Posterior vena cava (tissue), 2 donors: Measurements from ENCODE around the gene PCBP1. TPM values are rescaled to one million over a fixed set of nuclear protein-coding genes. Genes with fewer than 3 reads are reported as not detected.
"Not testable (repeated sequence)": the region's sequence is repeated elsewhere in the genome, so short reads cannot be mapped to it uniquely, and the experiment has no call there.

Experiments
- DNase-seq: peaks from one replicate; pipeline ENCODE4 v3.0.0-alpha.2; 2020; ENCODE audit warnings: low spot score
- intact Hi-C, 2 donors: fragments of 100-400 bp; cut with DNase I; formaldehyde crosslinking; loops; one replicate each; pipeline versions ENCODE4 v1.14.1 to v1.14.2; 2022 to 2023
- long read RNA-seq, 2 donors: library from polyadenylated mRNA; unstranded; transcript quantifications; one replicate each; pipeline ENCODE4 v2.0.0, GENCODE V29; 2020 to 2021
- total RNA-seq, 2 donors: library from RNA; stranded (reverse); fragmentation: NEBNext Ultra II Directional; extraction: Animal tissue kit (Norgen Biotek cat#: 25700); gene quantifications; one replicate each; pipeline ENCODE4 v1.2.1, GENCODE V29; 2021
- donor health status: DM: yes; HTN: yes; CAD: no.
- donor health status: DM: yes; HTN: yes; CAD: no.

PCBP1 gene
- total RNA-seq: 100 to 1,000 TPM; 238 to 269 TPM
- long read RNA-seq, donor 1, transcript PCBP1-201 (1 exons, 1,750 nt): major isoform, 148 of 148 reads
- long read RNA-seq, donor 1, partial matches to known transcripts: 0 of 148 reads
- long read RNA-seq, donor 1, other reads (novel, unspliced or antisense): 0 of 148 reads
- long read RNA-seq, donor 2, transcript PCBP1-201 (1 exons, 1,750 nt): major isoform, 224 of 224 reads
- long read RNA-seq, donor 2, partial matches to known transcripts: 0 of 224 reads
- long read RNA-seq, donor 2, other reads (novel, unspliced or antisense): 0 of 224 reads

DNA sequence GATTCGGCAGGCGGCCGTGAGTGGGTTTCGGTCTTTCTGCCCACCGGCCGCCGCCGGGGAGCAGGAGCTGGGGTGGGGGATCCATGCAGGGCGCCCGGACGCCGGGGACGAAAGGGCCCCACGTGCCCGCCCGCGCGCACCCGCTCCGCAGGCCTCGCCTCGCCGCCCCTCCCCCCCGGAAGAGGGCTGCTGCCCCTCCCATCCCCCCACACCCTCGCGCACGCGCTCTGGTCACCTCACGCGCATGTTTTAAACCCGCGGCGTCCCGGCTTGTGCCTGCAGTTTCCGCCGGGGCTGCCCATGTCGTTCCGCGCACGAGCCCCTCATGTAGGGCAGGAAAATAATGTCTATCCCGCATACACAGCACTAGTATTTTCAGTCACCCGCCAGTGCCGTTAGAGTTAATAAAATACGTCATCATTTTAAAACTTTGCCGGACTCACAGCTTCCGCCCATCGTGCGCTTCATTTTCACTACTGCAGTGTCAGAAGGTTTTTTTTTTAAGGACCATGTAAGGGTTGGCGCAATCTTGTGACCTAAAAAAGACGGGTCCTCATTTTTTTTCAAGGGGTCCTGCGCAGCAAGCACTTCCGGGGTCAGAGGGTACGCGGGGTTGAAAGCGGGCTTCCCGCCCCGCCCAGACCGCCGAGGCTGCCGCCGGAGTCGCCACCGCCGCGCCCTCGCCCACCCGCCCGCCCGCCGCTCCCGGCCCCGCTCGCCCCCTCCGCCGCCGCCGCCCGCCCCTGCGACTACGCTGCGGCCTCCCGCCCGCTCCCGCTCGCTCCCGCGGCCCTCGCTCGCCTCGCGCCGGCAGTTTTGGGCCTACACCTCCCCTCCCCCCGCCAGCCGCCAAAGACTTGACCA, at the start of gene PCBP1:
Gene PCBP1, plus strand, starts transcription at position 640 of the 864 bp plus-strand sequence. CDS start 267 bp downstream, outside the sequence.
- intact Hi-C loops: loop anchor here (1.0 to 10.0 kb wide), 4 partner anchors 35 to 172 kb away; partner anchors contain the start of gene MXD1 (in 1 of the 2)
- peak; percentile 99 for DNase-seq

DNA sequence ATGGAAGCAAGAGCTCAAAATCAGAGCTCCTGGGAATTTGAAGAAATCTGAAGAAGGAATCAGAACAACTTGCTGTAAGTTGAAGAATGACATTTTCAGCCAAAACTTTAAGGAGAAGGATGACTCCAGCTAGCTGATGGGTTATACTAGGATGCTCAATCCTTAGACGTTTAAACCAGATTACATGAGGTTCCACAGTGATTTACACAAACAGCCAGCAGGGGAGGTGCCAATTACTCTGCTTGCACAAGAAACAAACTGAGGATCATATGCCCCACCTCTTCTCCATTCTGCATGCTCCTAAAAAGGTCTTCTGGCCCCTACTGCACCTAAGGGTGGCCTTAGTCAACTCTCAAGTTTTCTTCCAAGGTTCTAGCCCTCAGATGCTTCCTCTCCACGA, 47.9 kb upstream of the PCBP1 start:
- intact Hi-C loops: no loop called here

DNA sequence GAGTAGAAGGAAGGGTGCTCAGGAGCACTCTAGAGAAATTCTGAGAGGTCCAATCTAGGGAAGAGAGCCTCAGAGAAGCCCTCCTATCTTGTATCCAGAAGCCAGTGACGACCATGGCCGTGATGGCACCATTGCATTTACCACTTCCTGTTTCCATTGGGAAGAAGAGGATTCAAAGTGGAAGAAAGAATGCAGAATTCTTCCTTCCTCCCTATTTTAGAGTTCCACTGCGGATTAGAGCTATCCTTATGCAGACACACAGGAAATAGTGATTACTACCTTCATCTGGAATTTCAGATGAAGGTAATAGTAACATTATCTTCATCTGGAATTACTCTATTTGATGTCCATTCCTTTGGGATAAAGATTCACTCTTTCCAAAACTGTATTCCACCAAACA, 45.6 kb upstream of the PCBP1 start:
- intact Hi-C loops: loop anchor here in 1 of 2 donors (5.0 kb wide), 1 partner anchor 361 kb away; no protein-coding TSS in a partner anchor
- no peak for DNase-seq

More for the DNA sequence above, 47.9 kb upstream of the PCBP1 start:
- DNase-seq: no peak

DNA sequence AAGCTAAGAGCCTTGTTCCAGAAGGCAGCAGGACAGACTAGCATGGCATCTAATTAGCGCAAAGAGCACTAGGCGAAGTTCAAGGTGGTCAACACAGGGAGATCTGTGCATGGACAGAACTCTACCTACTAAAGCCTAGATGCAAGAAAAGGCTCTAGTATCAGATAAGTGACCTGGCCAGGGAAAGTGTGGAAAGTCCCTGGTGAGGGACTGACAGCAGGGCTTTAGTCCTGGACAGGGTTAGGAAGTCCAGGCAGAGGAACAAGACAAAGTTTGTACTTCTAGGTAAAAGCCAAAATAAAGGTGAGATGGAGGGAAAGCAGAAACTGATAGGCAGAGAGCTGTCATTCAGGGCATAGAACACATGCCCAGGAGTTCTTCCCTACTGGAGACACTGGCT, 45.0 kb upstream of the PCBP1 start:
- DNase-seq: no peak
- intact Hi-C loops: loop anchor here in 1 of 2 donors (5.0 kb wide), 1 partner anchor 360 kb away; no protein-coding TSS in a partner anchor

DNA sequence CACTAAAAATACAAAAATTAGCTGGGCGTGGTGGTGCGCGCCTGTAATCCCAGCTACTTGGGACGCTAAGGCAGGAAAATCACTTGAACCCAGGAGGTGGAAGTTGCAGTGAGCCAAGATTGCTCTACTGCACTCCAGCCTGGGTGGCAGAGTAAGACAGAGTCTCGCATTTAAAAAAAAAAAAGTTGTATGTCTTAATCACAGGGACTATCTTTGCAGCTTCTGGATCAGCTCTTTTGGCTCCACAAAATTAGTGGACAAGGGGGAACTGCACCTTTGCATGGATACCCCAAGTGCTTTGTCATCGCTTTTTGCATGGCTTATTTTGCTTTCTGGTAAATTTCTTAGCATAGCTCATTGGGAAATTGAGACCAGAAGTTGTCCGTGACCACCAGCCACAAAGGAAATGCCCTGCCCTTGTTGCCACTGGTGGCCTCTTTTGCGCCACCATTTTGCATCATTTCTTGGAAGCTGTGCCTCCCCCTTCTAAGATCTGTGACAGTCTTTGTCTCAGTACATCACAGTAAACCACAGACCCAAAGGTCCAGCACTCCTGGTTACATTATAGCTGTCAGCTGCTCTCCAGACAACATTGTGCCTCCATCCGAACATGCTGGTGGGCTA, 43.9 kb upstream of the PCBP1 start:
- DNase-seq: no peak
- intact Hi-C loops: loop anchor here in 1 of 2 donors (5.0 kb wide), 1 partner anchor 359 kb away; no protein-coding TSS in a partner anchor

DNA sequence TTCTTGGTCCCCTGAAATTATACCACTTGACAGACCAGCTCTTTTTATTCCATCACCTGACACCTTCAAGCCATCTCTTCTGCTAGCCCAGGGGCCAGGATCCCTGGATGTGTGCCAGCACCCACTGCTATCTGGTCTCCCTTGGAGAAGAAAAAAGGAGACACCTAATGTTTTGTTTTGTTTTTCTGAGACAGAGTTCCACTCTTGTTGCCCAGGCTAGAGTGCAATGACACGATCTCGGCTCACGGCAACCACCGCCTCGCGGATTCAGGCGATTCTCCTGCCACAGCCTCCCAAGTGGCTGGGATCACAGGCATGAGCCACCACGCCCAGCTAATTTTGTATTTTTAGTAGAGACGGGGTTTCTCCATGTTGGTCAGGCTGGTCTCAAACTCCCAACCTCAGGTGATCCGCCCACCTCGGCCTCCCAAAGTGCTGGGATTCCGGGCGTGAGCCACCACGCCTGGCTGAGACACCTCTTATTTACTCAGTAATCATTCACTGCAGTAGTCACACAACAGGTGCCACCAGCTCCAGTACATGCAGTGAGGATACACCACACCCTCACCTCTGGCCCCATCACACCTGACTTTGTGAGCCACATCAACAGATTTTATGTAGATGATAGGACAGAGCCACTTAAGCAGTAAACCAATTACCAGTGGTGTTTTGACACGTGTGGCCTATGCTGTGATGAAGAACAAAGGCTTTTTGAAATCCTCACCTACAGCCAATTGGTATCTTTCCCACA, 42.8 kb upstream of the PCBP1 start:
- intact Hi-C loops: loop anchor here in 1 of 2 donors (5.0 kb wide), 1 partner anchor 358 kb away; no protein-coding TSS in a partner anchor
- no peak for DNase-seq

DNA sequence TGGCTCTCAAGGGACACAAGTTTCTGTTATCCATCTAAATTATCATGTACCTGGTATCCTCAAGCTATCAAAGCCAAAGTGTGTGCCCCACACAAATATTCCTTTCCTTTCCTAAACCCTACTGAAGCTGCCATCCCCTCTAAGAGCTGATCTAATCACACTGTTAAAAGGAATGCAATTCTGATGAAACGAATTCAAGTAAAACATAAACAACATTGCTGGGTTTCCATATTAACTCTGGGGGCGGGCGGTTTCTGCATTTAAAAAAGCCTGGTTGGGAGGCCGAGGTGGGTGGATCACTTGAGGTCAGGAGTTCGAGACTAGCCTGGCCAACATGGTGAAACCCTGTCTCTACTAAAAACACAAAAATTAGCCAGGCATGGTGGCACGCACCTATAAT, 41.9 kb upstream of the PCBP1 start:
- DNase-seq: no peak
- intact Hi-C loops: no loop called here

DNA sequence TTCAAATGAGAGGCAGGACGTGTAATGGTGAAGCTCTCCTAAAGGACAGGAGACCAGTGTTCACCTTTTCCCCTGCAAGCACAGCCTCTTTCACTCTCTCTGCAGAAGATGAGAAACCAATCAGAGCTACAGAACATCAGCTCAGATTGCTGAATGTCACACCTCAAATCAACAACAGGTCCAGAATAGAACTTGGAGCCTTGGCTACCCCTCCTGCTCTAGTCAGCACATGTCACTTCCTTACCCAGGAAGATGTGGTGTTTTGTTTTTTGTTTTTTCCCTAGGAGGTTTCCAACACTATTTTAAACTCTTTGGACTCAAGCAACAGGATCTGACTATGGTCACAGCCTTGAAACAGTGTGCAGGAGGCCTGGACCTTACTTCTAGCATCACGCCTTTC, 41.3 kb upstream of the PCBP1 start:
- intact Hi-C loops: no loop called here

DNA sequence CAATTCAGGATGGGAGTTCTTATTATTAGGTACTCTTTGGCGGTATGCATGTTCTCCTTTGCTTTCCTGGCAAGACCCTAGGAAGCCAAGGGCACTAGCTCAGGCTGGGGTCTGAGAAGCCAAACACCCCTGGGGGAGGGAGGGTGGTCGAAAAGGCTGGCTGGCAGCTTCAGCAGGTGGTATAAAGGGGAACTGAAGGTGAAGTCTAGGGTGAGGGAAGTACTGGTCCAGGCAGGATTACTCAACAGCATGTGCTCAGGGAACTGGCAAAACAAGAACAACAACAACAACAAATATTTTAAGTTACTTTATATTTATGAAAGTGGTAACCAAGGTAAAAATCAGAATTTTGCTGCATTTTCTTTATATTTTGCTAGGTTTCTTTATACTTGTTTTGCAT, 40.7 kb upstream of the PCBP1 start:
- intact Hi-C loops: no loop called here
- no peak for DNase-seq

More for the DNA sequence above, 41.3 kb upstream of the PCBP1 start:
- DNase-seq: no peak

DNA sequence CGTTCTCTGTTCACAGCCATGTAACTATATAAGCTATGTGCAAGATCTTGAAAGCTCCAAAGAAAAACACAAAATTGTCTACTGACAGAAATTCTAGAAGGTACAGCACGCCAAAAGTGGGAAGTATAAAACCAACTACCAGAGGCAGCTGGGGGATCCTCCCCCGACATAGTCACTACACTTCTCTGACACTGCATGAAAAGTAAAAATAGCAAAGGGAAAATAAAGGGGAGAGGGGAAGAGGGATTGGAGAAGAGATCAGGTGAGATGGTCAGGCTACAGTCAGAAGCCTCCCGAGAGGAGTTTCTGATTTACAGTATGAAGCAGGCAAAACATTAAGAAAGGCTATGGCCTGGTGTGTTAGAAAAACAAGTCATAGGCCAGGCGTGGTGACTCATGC, 39.8 kb upstream of the PCBP1 start:
- DNase-seq: no peak
- intact Hi-C loops: no loop called here

DNA sequence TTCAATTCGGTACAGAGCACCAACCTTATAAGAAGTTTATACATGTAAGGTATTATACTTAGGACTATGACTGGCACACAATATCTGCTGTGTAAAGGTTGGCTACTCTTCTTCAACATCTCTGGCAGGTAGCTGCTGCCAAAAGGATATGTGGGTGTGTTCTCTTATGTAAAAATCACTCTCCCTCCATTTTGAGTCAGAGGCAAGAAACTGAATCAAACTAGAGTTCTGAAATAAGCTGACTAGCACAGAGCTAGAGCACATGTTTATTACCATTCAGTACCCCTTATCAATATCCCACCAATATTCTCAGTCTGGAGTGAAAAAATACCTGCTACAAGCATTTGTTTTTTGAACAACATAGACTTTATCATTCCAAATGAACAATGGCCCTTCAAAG, 38.0 kb upstream of the PCBP1 start:
- intact Hi-C loops: no loop called here
- no peak for DNase-seq

DNA sequence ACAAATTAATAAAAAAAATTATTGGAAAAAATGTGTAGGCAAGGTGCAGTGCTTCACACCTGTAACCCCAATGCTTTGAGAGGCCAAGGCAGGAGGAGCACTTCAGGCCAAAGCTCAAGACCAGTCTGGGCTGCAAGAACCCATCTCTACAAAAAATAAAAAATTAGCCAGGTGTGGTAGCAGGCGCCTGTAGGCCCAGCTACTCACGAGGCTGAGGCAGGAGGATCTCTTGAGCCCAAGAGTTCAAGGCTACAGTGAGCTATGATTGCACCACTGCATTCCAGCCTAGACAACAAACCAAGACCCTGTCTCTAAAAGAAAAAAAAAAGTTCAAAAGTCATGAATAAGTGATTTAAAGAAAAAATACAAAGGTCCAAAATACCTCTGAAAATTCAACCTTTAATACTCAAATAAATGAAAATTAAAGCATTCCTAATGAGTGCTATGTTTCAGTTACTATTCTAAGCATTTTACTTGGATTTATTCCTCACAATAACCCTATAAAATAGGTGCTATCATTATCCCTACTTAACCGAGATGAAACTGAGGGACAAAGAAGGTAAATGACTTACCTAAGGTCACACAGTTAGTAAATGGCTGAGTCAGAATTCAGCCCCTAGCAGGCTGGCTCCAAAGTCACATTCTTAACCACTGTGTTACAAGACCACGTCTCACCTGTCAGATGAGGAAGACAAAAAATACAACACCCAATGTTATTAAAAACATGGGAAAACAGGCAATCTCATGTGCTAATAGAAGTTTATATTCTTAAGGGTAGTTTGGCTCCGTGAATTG, 36.4 kb upstream of the PCBP1 start:
- intact Hi-C loops: no loop called here
- no peak for DNase-seq

DNA sequence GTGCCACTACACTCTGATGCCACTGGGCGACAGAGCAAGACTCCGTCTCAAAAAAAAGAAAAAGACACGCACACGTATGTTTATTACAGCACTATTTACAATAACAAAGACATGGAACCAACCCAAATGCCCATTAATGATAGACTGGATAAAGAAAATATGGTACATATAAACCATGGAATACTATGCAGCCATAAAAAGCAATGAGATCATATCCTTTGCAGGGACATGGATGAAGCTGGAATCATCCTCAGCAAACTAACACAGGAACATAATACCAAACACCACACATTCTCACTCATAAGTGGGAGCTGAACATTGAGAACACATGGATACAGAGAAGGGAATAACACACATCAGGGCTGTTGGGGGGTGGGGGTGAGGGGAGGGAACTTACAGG, 32.0 kb upstream of the PCBP1 start:
- intact Hi-C loops, DNase-seq: not testable (repeated sequence)

DNA sequence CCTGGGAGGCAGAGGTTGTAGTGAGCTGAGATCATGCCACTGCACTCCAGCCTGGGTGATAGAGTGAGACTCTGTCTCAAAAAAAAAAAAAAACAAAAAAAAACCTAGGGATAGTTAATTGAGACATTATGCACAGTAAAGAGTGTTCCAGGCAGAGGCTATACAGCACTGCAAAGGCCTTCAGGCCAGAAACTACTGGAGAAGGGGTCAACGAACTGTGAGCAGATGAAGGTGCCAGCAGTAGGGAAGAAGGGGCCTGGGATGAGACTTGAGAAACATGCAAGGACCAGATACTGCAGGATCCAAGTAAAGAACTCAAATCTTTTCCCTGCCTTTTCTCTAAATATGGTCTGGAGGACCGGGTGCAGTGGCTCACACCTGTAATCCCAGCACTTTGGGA, 26.0 kb upstream of the PCBP1 start:
- no peak for DNase-seq
- intact Hi-C loops: no loop called here

DNA sequence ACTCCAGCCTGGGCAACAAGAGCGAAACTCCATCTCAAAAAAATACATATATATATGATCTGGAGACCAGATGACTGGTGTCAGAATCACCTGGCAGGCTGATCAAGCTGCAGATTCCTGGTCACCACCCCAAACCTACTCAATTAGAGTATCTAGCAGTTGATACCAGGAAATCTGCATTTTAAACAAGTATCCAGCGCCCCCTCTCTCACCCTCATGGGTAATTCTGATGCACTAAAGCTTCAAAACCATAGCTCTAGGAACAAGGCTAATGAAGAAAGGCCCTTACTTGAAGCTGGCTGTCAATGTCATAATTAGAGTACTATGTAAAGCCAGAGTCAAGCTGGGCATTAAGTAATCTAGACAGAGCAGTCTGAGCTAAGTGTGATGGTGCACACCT, 25.0 kb upstream of the PCBP1 start:
- intact Hi-C loops: no loop called here
- no peak for DNase-seq

DNA sequence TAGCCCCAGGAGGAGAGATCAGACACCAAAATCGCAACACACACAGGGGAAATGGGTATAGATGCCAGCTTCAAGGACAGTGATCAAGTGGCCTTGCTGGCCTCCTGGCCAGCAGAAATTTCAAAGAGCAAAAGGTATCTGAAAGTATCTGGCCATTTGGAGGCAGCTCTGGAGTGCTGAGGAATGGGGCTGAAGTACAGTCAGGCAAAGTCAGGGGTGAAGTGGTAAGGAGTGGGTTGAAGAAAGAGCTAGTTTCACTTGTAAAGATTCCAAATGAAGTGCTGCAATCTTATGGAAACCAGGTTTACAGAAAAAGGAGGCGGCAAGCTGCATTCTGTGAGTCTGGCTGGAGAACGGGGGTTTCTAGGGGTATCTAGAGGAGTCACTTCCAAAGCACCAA, 19.2 kb upstream of the PCBP1 start:
- DNase-seq: no peak
- intact Hi-C loops: no loop called here

DNA sequence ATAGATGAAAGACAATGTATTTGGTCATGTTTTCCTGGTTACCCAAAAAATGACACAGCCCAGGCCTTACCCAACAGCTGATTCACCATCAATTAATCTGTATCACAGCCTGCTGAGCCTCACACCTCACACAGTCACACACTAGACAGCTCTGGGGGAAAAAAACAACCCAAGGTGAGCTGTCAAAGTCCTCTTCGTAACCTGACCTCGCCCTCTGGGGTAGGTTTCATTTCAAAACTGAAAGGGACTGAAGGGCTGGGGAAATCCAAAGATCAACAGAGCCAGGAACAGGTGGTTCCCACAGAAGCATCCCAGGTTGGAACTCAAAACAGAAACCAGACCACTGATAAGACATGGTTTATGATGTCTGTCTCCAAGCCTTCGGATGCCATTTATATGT, 18.2 kb upstream of the PCBP1 start:
- intact Hi-C loops: no loop called here

DNA sequence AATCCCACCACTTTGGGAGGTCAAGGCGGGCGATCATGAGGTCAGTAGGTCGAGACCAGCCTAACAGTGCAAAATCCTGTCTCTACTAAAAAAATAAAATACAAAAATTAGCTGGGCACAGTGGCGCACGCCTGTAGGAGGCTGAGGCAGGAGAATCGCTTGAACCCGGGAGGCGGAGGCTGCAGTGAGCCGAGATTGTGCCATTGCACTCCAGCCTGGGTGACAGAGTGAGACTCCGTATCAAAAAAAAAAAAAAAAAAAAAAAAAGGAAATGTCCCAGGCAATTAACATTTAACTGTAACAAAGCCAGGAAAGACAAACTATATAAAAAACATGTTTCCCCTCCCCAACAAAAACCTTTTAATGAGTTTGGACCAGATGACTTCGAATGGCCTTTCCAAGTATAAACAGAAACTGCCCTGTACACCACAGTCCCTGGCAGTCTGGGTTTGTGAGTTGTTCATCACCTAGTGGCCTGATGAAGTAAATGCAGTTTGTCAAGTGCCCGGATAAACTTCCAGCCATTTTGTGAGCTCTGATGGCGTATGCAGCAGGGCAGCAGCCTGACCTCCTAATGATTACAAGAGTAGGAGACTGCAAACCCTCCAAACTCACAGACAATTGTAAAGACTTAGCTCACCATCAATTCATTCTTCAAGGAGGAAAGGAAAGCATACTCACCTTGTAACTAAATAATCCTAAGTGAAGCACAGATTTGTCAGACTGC, 16.6 kb upstream of the PCBP1 start:
- intact Hi-C loops: no loop called here
- DNase-seq: no peak

More for the DNA sequence above, 18.2 kb upstream of the PCBP1 start:
- no peak for DNase-seq
